Pancreas (tissue), 10 donors: Measurements from ENCODE around the gene HTR3E. TPM values are rescaled to one million over a fixed set of nuclear protein-coding genes. Genes with fewer than 3 reads are reported as not detected.

Source experiments
- ATAC-seq, 4 donors: fragments of 200-7000 bp; cut with Tn5 transposase; one replicate each; pipeline versions ENCODE4 v1.8.0 to v1.9.1; 2020; ENCODE audit warnings: mild to moderate bottlenecking in 4 of 4, moderate library complexity in 4 of 4
- DNase-seq, 6 donors: peaks; one replicate each; pipeline ENCODE4 v3.0.0-alpha.2; 2020
- FAIRE-seq: peaks from 2 replicates; lab custom pipeline; 2012; peaks lifted over from hg19 to GRCh38; lab: Jason Lieb, UNC
- H3K27ac ChIP-seq, 4 donors: fragments of 200-600 bp; sonication (generic); 1 replicate in 3 of 4; 2 replicates in 1 of 4; pipeline versions ENCODE4 v1.5.0 to v1.8.0; 2020
- H3K27me3 ChIP-seq, 4 donors: fragments of 200-600 bp; one replicate each; pipeline ENCODE4 v1.8.0; 2021
- H3K36me3 ChIP-seq, 3 donors: fragments of 200-600 bp; sonication (generic) in 1 of 3; one replicate each; pipeline versions ENCODE4 v1.5.0 to v1.8.0; 2020 to 2021
- H3K4me1 ChIP-seq, 3 donors: fragments of 200-600 bp; one replicate each; pipeline ENCODE4 v1.8.0; 2021
- H3K4me3 ChIP-seq, 4 donors: fragments of 200-600 bp; sonication (generic) in 2 of 4; one replicate each; pipeline versions ENCODE4 v1.5.0 to v1.8.0; 2020 to 2021
- H3K9me3 ChIP-seq, 4 donors: fragments of 200-600 bp; one replicate each; pipeline ENCODE4 v1.8.0; 2021
- CTCF ChIP-seq, 4 donors: fragments of 200-600 bp; sonication (generic) in 3 of 4; IDR thresholded peaks; one replicate each; pipeline versions ENCODE4 v1.5.0 to v1.8.0; 2021; ENCODE audit warnings: antibody characterized with exemption in 4 of 4
- WGBS, 2 donors: extraction: QIAGEN DNeasy Blood & Tissue Kit; methylation state at CpG; one replicate each; pipeline ENCODE4 v1.1.7; 2013; 5-methylcytosine and 5-hydroxymethylcytosine counted together
- intact Hi-C, 3 donors: fragments of 100-400 bp; cut with DNase I; formaldehyde crosslinking; loops; one replicate each; pipeline versions ENCODE4 v1.11.1 to v1.14.2; 2022
- polyA plus RNA-seq, 2 donors: library from polyadenylated mRNA; stranded (reverse); fragments of 200-250 nt; gene quantifications; one replicate each; pipeline ENCODE4 v1.2.3, GENCODE V29; 2013
- total RNA-seq, 6 donors: library from RNA; stranded (reverse); fragmentation: NEBNext Ultra II Directional in 4 of 6; extraction: Animal tissue kit (Norgen Biotek cat#: 25700) in 4 of 6; gene quantifications; one replicate each; pipeline versions ENCODE4 v1.2.1 to v1.2.4, GENCODE V29; 2021 to 2023
- donor health status: healthy with polysubstance abuse.
- donor health status: DM: no; HTN: no; CAD: no; lungs with moderate emphysema.
- donor health status: DM: no; HTN: no; CAD: no.
- donor health status: control.
- donor health status: control.
- donor health status: Bipolar disorder and iron deficiency.
- donor health status: DM: yes; HTN: yes; CAD: no.
- donor health status: DM: no; HTN: no; CAD: no.
- donor health status: DM: no; HTN: no; CAD: no.
- donor health status: DM: yes; HTN: yes; CAD: no.

Gene HTR3E
- total and polyA plus RNA-seq, 8 donors = 0.41 TPM; not detected in 7

DNA sequence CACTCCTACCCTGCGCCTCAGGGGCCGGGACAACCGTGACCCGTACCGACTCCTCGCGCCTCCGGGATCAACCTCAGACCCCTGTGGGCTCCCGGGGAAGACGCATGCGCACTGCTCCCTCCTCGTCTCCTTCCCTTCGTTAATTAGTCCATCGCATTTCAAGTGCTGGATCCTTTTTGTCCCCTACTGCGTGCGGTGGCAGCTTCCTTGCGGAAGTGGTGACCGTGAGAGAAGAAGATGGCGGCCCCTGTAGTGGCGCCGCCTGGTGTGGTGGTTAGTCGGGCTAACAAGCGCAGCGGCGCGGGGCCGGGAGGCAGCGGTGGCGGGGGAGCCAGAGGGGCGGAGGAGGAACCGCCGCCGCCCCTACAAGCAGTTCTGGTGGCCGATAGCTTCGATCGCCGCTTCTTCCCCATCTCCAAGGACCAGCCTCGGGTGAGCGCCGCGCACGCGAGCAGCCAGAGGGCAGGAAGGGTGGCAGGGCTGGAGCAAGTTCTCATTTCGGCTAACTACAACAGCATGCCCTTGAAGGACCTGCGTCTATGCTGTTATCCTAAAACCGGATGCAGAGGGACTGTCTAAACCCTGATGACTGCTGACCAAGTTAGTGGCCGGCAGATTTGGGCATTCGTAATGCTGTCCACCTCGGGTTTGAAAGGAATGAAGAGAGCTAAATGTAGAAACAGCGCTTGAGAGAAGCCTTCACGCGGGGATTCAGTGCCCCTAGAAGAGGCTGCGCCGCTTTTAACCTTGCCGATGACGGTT lies 38.5 kb downstream of the HTR3E start, which contains the start of gene EIF2B5:
EIF2B5 (plus strand) TSS at position 210 of the 762 bp plus-strand sequence; CDS start at position 238, 28 bp downstream.
- H3K27me3 ChIP-seq = no peaks in the 10 kb centered on the region
- WGBS, 2 donors = 0 to 1% methylated on average over 54 to 56 of the region's 56 CpGs
- peak; percentile 91 to 96 (median 92) for ATAC-seq
- peaks cover 0 to 3% (median under 1%) of the 10 kb centered on the region in 3 donors for H3K36me3 ChIP-seq
- peak within 1 kb of the TSS; percentile 70 to 95 (median 84) for H3K27ac ChIP-seq
- peak within 1 kb of the TSS; percentile 89 to 98 (median 94) for H3K4me3 ChIP-seq
- TF ChIP-seq CTCF (IDR thresholded peaks at IDR 0.05) = no peak
- H3K4me1 ChIP-seq = peaks cover 4 to 13% (median 11%) of the 10 kb centered on the region in 3 donors
- intact Hi-C loops = no loop called here
- no peaks in the 10 kb centered on the region for H3K9me3 ChIP-seq
- peak; percentile 85 to 96 (median 88) for DNase-seq
- no peak for FAIRE-seq

GRCh38 chr3:184135911-184136260 lies 39.0 kb downstream of the HTR3E start:
- DNase-seq = no peak
- TF ChIP-seq CTCF (IDR thresholded peaks at IDR 0.05) = no peak
- Histone ChIP-seq H3K4me3 (peak overlapping the region; percentile 89 to 98 (median 94)), H3K36me3 (peaks cover 0 to 9% (median 5%) of the 10 kb centered on the region in 3 donors), H3K9me3 (no peaks in the 10 kb centered on the region), H3K27me3 (no peaks in the 10 kb centered on the region), H3K27ac (peak overlapping the region in 3 of 4 donors; percentile 70 to 95 (median 75)), H3K4me1 (peaks cover 4 to 13% (median 11%) of the 10 kb centered on the region in 3 donors)
- intact Hi-C loops = no loop called here
- 1 to 3% methylated on average over 9 of the region's 9 CpGs for WGBS, 2 donors
- FAIRE-seq = no peak
- no peak for ATAC-seq

- Histone ChIP-seq H3K4me3 (no peak overlapping the region), H3K27ac (no peak overlapping the region), H3K36me3 (peaks cover 0 to 49% (median 14%) of the 10 kb centered on the region in 3 donors), H3K4me1 (peaks cover 4 to 13% (median 11%) of the 10 kb centered on the region in 3 donors), H3K27me3 (no peaks in the 10 kb centered on the region), H3K9me3 (no peaks in the 10 kb centered on the region)
- DNase-seq (no peak), ATAC-seq (no peak), FAIRE-seq (no peak)
- 88 to 90% methylated on average over 10 of the region's 10 CpGs for WGBS, 2 donors
- intact Hi-C loops = loop anchor here in 2 of 3 donors (5.0 to 10.0 kb wide), 2 partner anchors 94 to 107 kb away; partner anchors contain the start of genes ALG3 (in 1 of the 2) and EEF1AKMT4 (in 1 of the 2)
- no peak for TF ChIP-seq CTCF (IDR thresholded peaks at IDR 0.05)
Measured at GRCh38 chr3:184140436-184140835, 43.6 kb downstream of the HTR3E start.

- FAIRE-seq = no peak
- Histone ChIP-seq H3K9me3 (no peaks in the 10 kb centered on the region), H3K36me3 (peaks cover 0 to 53% (median 14%) of the 10 kb centered on the region in 3 donors), H3K4me3 (no peak overlapping the region), H3K27ac (no peak overlapping the region), H3K4me1 (peaks cover 0 to 3% (median under 1%) of the 10 kb centered on the region in 3 donors), H3K27me3 (no peaks in the 10 kb centered on the region)
- WGBS, 2 donors = 86 to 88% methylated on average over 7 of the region's 7 CpGs
- ATAC-seq = no peak
- no peak for DNase-seq
- intact Hi-C loops = loop anchor here in 2 of 3 donors (5.0 to 10.0 kb wide), 2 partner anchors 93 to 105 kb away; partner anchors contain the start of genes ALG3 (in 1 of the 2) and EEF1AKMT4 (in 1 of the 2)
- TF ChIP-seq CTCF (IDR thresholded peaks at IDR 0.05) = no peak
Measured at GRCh38 chr3:184142199-184142598, 45.3 kb downstream of the HTR3E start.
